Neutrophil (primary cell): ENCODE results near the gene ZNF222.

Experiments used
- H3K27ac ChIP-seq: fragments of 200-600 bp; sonication (generic); 2 replicates; pipeline ENCODE4 v1.5.1; 2016; ENCODE audit warnings: mild to moderate bottlenecking, moderate library complexity
- H3K27me3 ChIP-seq: fragments of 200-600 bp; sonication (generic); 2 replicates; pipeline ENCODE4 v1.6.0; 2016; ENCODE audit warnings: mild to moderate bottlenecking
- H3K36me3 ChIP-seq: fragments of 200-600 bp; sonication (generic); 2 replicates; pipeline ENCODE4 v1.5.1; 2017
- H3K4me1 ChIP-seq, 2 experiments: fragments of 200-600 bp in 1 of 2; sonication (generic) in 1 of 2; 1 replicate in 1 of 2; 2 replicates in 1 of 2; pipeline versions ENCODE4 v1.5.1 to v1.6.1; 2013 to 2016; ENCODE audit warnings: low read depth in 1 of 2, low read length in 1 of 2, mild to moderate bottlenecking in 1 of 2, moderate library complexity in 1 of 2; ENCODE audit not compliant: control insufficient read depth in 1 of 2, insufficient read depth in 1 of 2
- H3K4me3 ChIP-seq, 2 experiments: fragments of 200-600 bp in 1 of 2; sonication (generic) in 1 of 2; 1 replicate in 1 of 2; 2 replicates in 1 of 2; pipeline ENCODE4 v1.5.1; 2013 to 2016; ENCODE audit warnings: low read depth in 1 of 2, low read length in 1 of 2, mild to moderate bottlenecking in 1 of 2, moderate library complexity in 1 of 2
- H3K9me3 ChIP-seq: fragments of 200-600 bp; sonication (generic); 2 replicates; pipeline ENCODE4 v1.5.1; 2016
- TF ChIP-seq, protein P1 (sequence below): fragments of 200-600 bp; sonication (generic); IDR thresholded peaks from 2 replicates; pipeline ENCODE4 v1.5.1; 2016; ENCODE audit warnings: antibody characterized with exemption

The ZNF222 gene

DNA sequence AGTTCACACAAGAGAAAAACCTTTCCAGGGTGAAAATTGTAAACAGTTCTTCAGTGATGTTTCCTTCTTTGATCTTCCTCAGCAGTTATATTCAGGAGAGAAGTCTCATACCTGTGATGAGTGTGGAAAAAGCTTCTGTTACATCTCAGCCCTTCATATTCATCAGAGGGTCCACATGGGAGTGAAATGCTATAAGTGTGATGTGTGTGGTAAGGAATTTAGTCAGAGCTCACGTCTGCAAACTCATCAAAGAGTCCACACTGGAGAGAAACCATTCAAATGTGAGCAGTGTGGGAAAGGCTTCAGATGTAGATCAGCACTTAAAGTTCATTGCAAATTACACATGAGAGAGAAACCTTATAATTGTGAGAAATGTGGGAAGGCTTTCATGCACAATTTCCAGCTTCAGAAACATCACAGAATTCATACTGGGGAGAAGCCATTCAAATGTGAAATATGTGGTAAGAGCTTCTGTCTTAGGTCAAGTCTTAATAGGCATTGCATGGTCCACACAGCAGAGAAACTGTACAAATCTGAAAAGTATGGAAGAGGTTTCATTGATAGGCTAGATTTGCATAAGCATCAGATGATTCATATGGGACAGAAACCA is 6.9 kb downstream of the ZNF222 start:
- peaks cover 31% of the 10 kb centered on the region for H3K9me3 ChIP-seq
- H3K4me1 ChIP-seq = no peaks in the 10 kb centered on the region
- TF ChIP-seq, protein P1, sequence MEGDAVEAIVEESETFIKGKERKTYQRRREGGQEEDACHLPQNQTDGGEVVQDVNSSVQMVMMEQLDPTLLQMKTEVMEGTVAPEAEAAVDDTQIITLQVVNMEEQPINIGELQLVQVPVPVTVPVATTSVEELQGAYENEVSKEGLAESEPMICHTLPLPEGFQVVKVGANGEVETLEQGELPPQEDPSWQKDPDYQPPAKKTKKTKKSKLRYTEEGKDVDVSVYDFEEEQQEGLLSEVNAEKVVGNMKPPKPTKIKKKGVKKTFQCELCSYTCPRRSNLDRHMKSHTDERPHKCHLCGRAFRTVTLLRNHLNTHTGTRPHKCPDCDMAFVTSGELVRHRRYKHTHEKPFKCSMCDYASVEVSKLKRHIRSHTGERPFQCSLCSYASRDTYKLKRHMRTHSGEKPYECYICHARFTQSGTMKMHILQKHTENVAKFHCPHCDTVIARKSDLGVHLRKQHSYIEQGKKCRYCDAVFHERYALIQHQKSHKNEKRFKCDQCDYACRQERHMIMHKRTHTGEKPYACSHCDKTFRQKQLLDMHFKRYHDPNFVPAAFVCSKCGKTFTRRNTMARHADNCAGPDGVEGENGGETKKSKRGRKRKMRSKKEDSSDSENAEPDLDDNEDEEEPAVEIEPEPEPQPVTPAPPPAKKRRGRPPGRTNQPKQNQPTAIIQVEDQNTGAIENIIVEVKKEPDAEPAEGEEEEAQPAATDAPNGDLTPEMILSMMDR = no peak
- no peak overlapping the region for H3K27ac ChIP-seq
- H3K36me3 ChIP-seq = peaks cover 21% of the 10 kb centered on the region
- H3K27me3 ChIP-seq = no peaks in the 10 kb centered on the region
- no peak overlapping the region for H3K4me3 ChIP-seq

DNA sequence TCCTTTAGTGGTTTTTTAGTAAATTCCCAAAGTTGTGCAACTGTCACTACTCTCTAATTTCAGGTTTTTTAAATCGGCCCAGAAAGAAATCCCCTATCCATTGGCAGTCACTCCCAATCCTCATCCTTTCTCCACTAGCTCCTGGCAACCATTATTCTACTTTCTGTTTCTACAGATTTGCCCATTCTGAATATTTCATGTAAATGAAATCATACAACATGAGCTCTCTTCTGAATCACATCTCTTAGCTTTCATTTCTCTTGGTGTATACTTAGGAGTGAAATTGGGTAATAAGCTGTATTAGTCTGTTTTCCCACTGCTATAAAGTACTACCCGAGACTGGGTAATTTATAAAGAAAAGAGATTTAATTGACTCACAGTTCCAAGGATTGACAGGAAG is 17.0 kb downstream of the ZNF222 start:
- Histone ChIP-seq H3K4me1 (no peaks in the 10 kb centered on the region), H3K4me3 (no peak overlapping the region), H3K27ac (no peak overlapping the region), H3K36me3 (no peaks in the 10 kb centered on the region), H3K9me3 (no peaks in the 10 kb centered on the region), H3K27me3 (no peaks in the 10 kb centered on the region)
- TF ChIP-seq, protein P1 = no peak

DNA sequence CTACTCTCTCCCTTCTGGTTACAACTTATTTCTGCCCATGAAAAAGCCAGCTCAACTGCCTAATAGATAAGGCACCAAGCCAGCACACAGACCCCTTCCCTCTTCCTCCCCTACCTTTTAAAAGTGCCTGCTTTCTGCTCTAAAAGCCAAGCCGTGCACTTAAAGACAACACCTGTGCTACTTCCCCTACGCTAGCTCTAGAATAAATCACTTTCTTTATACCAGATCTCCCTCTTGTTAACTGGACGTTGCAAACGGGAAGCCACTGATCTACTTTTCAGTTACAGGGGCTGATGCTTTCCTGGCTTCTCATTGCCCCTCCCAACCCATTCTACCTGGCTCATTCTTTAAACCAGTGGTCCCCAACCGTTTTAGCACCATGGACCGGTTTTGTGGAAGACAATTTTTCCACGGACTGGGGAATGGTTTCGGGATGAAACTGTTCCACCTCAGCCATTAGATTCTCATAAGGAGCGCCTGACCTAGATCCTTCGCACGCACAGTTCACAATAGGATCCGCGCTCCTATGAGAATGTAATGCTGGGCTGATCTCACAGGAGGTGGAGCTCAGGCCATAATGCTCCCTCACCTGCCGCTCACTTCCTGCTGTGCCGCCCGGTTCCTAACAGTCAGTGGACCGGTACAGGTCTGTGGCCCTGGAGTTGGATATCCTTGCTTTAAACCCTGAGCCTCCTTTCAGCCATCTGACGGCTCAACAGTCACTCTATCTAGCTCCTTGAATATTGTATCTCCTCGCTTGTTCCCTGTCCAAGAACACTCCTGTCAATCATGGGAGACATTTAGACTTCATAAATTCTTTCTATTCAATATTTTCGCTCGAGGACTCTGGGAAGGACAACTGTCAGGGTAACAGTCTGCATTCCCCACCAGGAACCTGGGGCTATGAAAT is 25.8 kb downstream of the ZNF222 start:
- Histone ChIP-seq H3K27ac (peak overlapping the region; percentile 19), H3K27me3 (peaks cover 29% of the 10 kb centered on the region), H3K4me1 (peaks cover 20 to 21% of the 10 kb centered on the region in 2 experiments), H3K4me3 (peak overlapping the region; percentile 63 to 80), H3K9me3 (peaks cover 4% of the 10 kb centered on the region), H3K36me3 (no peaks in the 10 kb centered on the region)
- TF ChIP-seq, protein P1 = no peak

DNA sequence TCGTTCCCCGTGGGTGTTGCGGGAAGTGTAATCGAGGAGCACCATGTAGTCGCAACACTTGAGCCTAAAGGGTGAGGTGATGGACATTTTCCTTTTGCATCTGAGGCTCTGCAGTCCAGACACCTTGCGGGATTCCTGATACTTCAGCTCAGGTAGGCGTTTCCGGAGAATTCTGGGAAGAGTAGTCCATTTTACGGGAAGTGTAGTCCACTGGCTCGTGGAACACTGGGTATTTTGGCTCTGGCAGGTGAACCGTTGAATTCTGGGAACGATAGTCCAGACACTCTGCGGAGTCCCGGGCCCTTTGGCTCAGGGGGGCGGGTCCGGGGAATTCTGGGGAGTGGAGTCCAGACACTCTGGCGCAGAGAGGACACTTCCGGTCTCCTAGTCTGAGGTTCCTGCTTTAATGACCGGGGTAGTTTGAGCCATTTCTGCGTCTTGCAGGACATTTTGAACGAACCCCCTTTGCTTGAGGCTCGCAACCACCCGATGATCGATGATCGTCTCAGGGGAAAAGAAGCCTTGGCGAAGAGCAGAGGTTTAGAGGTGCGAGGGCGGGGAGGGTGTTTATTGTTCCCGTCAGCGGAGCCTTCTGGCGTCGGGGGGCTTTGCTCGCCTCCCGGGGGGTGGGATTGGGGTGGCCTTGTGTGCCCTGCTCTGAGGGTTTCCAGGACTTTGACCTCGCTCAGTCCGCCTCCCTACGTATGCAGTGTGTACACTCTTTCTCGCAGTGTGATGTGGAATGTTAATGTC is 26.6 kb downstream of the ZNF222 start, which contains the start of gene ZNF223:
Gene ZNF223, plus strand, starts transcription at position 387 of the 753 bp plus-strand sequence. CDS start 3,141 bp downstream, outside the sequence.
- H3K4me3 ChIP-seq = peak within 1 kb of the TSS; percentile 63 to 80
- H3K27ac ChIP-seq = peak within 1 kb of the TSS; percentile 19
- H3K36me3 ChIP-seq = no peaks in the 10 kb centered on the region
- TF ChIP-seq, protein P1 = no peak
- H3K9me3 ChIP-seq = peaks cover 4% of the 10 kb centered on the region
- peaks cover 20 to 21% of the 10 kb centered on the region in 2 experiments for H3K4me1 ChIP-seq
- peaks cover 29% of the 10 kb centered on the region for H3K27me3 ChIP-seq

DNA sequence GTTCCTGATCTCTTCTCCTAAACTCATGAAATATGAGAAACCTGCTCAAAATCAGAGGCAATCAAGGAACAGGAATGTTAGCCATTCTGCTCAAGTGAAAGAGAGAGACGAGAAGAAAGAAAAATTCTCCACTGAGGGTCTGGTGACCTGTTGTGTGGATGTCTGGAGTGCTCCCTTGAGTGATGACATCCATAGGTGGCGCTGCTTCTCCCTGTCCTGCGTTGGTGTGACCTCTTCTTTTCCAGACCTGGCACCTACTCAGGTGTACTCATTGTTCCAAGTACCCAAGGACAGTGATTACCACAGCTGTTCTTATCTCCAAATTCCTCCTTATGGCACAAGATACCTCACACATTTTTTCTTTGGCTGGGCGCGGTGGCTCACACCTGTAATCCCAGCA is 30.7 kb downstream of the ZNF222 start:
- no peak overlapping the region for H3K4me3 ChIP-seq
- H3K27me3 ChIP-seq = peaks cover 2% of the 10 kb centered on the region
- no peak overlapping the region for H3K27ac ChIP-seq
- H3K4me1 ChIP-seq = peaks cover 16 to 17% of the 10 kb centered on the region in 2 experiments
- H3K36me3 ChIP-seq = peaks cover 5% of the 10 kb centered on the region
- TF ChIP-seq, protein P1 = no peak
- H3K9me3 ChIP-seq = peaks cover 4% of the 10 kb centered on the region
